ENCODE results near the gene LPP.

Gene LPP

GRCh38 chr3:188661806-188662205, 507.8 kb downstream of the LPP start:
- no peak for DNase-seq

DNA sequence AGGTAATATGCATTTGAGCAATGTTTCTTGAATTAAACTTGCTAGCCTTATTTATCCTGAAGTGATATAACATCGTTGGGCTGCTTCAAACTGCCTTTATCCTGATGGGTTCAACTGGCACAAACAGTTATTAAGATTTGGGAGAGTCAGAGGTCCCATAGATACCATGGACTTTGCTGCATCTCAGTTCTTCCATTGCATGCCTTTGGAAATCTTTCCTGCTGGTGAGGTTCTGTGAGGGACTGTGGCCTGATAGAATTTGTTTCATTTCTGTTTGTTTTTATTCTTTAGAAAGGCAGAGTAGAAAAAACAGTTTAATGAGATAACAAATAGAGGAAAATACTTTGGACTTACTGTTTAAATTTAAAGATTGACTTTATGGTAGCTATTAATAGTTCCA, 508.3 kb downstream of the LPP start:
- no peak for DNase-seq

DNA sequence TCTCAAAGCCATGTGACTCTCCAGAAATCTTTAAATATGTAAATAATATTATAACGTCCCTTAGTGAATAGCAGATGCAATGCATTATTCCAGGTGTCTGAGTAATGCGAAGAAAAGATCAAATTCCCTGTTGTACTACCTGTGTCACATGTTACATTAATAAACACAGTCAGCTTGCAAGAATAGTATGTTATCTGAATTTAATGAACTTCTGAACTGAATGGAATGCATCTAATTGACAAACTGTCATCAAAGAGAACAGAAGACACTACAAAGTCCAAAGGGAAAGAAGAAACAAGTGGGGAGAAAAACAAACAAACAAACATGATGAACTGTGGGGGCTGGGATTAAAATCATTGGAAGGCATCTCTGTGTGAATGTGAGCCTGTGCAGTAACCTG, 508.8 kb downstream of the LPP start:
- no peak for DNase-seq

DNA sequence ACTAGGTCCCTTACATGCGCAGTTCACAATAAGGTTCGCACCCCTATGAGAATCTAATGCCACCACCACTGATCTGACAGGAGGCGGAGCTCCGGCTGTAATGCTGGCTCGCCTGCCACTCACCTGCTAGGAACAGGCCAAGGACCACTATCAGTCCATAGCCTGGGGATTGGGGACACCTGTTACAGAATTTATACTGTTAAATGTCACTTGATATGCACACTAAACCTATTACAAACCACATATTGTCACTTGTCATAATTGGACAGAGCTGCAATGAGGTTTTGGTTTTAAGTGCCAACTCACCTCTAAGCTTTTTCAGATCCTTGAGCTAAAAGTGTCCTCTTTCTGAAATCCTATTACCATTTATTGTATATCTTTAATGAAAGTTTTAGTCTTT, 509.9 kb downstream of the LPP start:
- no peak for DNase-seq

- no peak for DNase-seq
Measured at GRCh38 chr3:188664795-188665194, 510.8 kb downstream of the LPP start.

DNA sequence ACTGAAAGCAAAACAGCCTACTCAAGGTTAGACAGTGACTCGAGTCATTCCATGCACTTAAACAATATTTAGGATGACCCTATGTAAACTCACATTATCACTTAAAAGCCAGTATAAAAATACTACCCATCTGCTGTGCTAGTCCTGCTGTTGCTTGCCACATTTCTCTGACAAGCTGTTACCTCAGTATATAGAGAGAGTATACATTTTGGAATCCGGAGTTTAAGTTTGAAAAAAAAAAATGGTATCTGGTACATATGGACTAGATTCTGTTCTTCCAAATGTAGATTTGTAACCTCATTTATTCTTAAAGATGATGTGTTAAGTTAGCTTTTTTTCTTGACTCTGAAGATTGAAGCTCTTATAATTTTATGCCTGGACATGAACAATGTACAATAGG, 514.0 kb downstream of the LPP start:
- DNase-seq, result no peak

DNA sequence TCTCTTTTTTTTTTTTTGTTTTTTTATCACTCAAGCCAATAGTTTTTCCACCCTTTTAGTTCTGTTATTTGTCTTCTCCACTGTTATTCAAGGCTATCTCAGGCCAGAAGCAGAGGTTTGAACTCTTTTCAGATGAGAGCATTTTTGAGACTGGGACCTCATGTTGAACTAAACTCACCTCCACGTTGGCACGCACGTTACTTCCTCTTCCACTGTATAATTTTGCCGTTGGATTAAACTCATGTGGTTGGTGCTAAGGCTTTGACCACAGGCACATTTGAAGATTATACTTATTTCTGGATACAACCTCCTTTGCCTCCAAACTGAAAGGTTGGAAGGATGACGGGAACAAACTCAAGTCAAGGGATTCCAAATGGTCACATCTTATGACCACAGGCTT, 516.5 kb downstream of the LPP start:
- DNase-seq, result no peak

DNA sequence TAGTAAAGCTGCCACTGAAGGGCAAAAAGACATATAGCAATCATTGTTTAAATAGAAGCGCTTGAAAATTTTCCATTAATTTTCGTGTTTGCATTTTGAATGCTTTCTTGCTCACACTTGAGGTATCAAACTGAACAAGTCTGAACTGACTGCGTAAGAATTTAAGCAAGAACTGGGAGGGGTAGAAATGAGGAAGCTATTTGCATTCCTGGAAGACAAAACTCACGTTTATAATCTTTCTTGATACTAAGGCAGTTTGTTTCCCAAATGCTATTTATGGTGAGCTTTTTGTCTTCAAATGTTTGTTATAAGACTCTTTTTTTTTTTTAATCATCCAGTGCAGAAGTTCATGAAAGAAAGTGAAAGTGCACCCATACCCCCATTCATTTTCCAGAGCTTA, 518.0 kb downstream of the LPP start:
- no peak for DNase-seq

GRCh38 chr3:188672840-188673239, 518.9 kb downstream of the LPP start:
- DNase-seq, result no peak

GRCh38 chr3:188673646-188674186, 519.8 kb downstream of the LPP start:
- DNase-seq, result no peak

GRCh38 chr3:188674595-188674994, 520.6 kb downstream of the LPP start:
- no peak for DNase-seq

DNA sequence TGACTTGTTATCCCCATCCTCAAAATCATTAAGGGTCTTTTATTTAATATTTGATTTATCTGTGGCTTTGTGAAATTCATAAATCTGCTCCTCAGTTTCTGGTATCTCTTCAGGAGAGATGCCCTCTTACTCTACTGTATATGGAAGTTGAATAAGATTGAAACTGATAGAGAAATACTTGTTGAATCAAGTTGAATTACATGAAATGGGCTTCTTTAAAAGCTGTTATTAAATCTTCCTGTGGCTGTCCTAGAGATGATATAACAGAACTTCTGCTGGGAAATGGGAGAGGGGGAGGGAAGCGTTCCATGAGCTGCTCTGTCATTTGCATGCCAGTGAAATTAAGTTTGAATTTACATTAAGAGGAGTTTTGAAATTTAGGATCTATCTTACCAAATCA, 523.4 kb downstream of the LPP start:
- no peak for DNase-seq

GRCh38 chr3:188680189-188680588, 526.2 kb downstream of the LPP start:
- no peak for DNase-seq

GRCh38 chr3:188680605-188681004, 526.6 kb downstream of the LPP start:
- DNase-seq, result no peak

DNA sequence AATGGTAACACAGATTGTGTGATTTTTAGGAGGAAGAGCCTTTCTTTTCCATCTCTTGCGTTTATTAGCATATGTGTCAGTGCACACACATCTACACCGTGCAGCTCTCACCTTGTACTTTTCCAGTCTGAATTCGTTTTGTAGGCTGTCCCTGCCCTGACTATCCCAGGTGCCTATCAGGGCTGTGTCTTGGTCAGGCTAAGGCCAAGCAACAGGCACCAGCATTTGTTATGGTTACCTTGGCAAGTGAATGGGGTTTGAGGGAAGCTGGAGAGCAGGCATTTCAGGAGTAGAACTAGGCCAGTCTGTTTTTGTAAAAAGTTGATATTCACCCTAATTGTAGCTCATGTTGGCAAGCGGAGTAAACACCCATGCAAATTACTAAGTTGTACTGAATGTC, 528.4 kb downstream of the LPP start:
- no peak for DNase-seq

DNA sequence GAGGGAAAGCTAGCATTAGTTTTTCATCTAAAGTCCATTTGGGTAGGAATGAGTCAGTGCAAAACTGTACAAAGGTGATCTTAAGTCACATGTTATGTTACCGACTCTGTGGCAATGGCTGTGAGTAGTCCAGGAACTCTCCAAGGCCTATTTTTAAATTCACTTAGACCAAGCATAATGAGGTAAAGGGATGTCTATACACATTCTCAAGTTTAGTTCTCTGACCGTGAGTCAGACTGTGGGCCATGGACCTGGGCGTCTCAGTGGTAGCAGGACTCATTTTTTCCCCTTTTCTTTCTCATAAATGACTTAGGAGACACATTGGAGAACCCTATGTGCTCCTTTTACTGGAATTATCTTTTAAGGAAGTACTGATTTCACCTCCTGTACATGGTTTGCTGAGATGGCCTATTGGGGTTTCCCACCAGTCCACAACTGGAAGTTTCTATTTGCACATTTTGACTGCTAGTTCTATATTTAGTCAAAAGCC, 529.1 kb downstream of the LPP start:
- no peak for DNase-seq

GRCh38 chr3:188684276-188684675, 530.3 kb downstream of the LPP start:
- no peak for DNase-seq

DNA sequence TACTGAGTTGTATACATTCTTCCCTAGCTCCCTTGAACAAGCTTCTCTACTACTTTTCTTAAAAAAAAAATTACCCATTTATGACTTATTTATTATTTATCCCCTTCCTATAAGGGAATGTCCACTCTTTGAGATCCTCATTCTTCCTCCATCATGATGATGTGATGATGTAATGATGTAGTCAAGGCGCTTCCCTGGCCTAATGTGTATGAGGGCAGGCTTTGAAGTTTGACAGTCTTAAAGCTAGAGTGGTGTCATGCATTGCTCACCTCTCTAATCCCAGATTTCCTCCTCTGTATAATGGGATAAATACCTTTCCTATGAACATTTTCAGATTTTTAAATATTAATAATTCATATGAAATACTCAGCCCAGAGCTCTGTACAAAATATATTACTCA, 531.8 kb downstream of the LPP start:
- DNase-seq, result no peak

DNA sequence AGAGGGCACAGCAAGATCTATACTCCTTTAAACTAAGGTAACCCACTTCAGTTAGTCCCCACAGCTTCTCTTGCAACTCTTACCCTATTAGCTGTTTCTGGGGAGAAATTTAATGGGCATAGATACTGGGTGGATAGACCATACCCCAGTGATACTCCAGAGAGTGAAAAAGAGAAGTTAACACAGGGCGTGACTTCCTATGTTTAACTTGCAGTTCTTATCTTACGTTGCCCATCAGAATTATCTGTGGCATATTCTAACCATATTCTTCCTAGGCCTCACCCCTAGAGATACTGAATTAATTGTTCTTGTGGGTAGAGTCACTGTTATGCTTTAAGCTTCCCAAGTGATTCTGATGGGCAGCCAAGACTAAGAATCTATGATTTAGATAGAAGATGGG, 532.4 kb downstream of the LPP start:
- DNase-seq, result no peak

DNA sequence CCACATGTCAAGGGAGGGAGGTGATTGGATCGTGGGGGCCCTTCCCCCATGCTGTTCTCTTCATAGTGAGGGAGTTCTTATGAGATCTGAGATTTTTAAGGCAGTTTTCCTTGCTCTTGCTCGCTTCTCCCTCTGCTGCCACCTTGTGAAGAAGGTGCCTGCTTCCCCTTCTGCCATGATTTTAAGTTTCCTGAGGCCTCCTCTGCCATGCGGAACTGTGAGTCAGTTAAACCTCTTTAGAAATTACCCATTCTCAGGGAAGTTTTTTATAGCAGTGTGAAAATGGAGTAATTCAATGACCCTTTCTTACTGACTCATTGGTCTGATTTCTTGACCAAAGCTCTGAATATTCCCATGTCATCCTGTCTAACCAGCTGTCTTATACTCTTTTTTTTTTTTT, 533.4 kb downstream of the LPP start:
- no peak for DNase-seq

DNA sequence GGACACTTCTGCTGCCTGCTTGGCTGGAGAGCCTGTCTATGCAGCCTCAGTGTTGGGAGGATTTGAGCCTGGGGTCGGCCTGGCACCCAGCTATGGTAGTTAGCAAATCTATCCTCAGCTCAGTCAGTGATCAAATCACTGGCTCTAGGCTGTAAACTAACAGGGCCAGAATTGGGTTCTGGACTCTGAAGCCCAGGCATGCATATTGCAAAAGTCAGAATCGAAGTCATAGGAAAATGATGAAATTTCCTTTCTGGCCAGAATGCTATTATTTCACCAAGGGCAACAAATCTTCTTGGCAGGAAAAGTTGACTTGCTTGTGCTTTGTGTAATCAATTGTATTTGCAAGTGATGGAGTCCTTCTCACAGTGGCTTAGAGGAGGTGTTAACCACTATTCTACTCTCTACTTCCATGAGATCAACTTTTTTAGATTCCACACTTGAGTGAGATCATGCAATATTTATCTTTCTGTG, 535.2 kb downstream of the LPP start:
- DNase-seq, result no peak

GRCh38 chr3:188690064-188690463, 536.1 kb downstream of the LPP start:
- DNase-seq, result no peak

DNA sequence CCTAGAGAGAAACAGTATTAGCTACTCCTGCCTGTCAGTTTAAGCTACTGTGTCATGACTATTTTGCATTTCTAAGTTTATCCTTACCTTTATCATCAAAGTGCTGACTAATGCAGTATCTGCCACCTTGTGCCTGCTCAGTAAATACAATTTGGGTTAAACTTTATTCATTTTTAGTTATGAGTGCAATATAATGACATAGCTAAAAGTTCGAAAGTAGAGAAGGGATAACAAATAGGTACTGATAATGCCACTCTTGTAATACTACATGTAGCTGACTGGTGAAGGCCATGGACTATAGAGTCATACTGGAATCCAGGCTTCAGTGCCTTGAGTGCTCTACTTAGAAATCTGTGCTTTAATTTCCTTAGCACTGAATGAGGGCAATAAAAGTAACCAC, 537.0 kb downstream of the LPP start:
- no peak for DNase-seq

DNA sequence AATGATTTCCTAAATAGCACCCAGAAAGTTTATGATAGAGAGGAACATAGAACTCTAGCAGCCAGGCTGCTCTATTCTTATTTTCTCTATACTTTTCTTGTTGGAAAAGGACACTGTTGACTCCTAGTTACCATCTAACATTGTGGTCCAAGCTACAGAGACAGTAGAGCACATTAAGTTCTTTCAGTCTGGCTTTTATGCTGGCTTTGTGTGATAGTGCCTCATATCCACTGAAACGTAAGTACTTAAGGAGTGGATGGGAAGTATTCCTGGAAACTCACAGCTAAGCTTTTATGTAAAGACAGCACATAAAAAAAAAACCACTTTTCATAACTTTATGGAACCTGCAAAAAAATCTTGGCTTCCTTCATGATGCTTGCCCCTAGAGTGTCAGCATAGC, 537.7 kb downstream of the LPP start:
- no peak for DNase-seq

GRCh38 chr3:188692700-188693099, 538.7 kb downstream of the LPP start:
- DNase-seq, result no peak

DNA sequence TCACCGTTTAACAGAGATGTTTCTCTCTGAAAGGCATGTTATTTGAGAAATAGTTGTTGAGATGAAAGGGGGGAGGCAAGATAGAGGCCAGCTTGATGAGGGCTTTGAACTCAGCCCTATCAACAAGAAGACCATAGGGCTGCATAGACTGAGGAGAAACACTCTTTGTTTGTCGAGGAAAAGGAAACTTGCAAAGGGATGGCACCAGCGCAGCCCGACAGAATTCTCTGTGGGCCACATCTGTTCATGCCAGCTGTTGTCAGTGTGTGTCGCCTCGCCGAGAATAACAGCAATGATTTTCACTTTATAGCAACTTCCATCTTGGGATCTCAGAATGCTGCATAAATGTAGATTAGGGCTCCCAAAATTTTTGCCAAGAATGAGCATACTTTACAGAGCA, 539.5 kb downstream of the LPP start:
- DNase-seq, result no peak
